HFF-Myc (cell line): Measurements from ENCODE around the gene PIBF1.

Experiments used
- DNase-seq: peaks from one replicate; pipeline ENCODE4 v3.0.0-alpha.2; 2011; ENCODE audit warnings: low read depth; ENCODE audit errors: extremely low read depth
- H3K4me3 ChIP-seq: replicated peaks from 2 replicates; pipeline ENCODE4 v1.5.1; 2011; ENCODE audit warnings: low read depth, mild to moderate bottlenecking, control low read depth, low read length
- TF ChIP-seq, protein P1 (sequence below): IDR thresholded peaks from 2 replicates; pipeline ENCODE4 v1.5.1; 2012; ENCODE audit warnings: mild to moderate bottlenecking, low read depth, low read length, control low read depth; ENCODE audit errors: missing control alignments

The PIBF1 gene, protein sequence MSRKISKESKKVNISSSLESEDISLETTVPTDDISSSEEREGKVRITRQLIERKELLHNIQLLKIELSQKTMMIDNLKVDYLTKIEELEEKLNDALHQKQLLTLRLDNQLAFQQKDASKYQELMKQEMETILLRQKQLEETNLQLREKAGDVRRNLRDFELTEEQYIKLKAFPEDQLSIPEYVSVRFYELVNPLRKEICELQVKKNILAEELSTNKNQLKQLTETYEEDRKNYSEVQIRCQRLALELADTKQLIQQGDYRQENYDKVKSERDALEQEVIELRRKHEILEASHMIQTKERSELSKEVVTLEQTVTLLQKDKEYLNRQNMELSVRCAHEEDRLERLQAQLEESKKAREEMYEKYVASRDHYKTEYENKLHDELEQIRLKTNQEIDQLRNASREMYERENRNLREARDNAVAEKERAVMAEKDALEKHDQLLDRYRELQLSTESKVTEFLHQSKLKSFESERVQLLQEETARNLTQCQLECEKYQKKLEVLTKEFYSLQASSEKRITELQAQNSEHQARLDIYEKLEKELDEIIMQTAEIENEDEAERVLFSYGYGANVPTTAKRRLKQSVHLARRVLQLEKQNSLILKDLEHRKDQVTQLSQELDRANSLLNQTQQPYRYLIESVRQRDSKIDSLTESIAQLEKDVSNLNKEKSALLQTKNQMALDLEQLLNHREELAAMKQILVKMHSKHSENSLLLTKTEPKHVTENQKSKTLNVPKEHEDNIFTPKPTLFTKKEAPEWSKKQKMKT

DNA sequence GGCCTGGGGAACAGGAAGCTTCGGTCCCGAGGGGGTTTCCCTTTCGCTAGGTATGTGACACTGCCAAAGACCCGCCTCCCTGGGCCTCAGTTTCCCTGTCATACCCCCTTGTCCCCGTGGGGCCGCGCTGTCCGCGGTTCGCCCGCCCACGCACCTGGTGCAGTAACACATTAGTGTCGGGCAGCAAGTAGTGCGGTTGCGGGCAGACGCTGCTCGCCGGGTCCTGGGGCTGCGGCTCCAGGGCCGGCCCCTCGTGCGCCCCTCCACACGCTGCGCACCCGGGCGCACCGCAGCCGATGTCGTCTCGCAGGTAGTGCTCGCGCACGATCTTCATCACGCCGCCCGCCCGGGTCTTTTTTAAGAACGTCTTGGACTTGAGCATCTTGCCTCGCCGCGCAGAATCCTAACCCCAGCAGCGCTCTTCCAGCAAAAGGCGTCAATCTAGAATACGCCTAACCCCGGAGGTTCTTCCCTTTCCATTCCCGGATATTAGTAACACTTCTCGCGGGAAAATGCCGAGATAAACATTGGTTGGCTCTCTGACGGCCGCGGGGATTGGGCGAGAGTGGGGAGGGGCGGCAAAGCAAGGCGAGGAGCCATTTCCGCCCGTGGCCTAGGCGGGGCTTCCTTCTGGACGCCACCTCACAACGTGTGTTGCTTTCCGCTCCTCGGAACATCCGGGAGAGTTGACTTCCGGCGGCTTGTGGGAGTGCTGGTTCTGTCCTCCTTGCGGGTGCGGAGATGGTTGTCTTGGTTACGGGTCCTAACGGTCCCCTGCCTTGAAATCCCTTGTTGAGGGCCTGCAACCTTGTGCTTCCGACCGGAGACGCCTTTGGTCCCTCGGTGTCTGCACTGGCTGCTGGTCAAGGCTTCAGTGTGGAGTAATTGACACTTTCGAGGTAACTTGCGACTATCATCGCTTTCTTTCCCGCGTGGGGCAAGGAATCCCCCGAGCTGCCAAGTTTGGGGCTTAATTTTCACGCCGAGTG is at the start of gene PIBF1, which contains the start of gene DIS3:
Gene PIBF1, plus strand, starts transcription at position 683 of the 989 bp plus-strand sequence. CDS start 1,337 bp downstream, outside the sequence.
Gene DIS3, minus strand, starts transcription at position 450 of the 989 bp plus-strand sequence. Its CDS starts 68 bp downstream, at position 382.
- peak; percentile 95 for DNase-seq
- TF ChIP-seq, protein P1, sequence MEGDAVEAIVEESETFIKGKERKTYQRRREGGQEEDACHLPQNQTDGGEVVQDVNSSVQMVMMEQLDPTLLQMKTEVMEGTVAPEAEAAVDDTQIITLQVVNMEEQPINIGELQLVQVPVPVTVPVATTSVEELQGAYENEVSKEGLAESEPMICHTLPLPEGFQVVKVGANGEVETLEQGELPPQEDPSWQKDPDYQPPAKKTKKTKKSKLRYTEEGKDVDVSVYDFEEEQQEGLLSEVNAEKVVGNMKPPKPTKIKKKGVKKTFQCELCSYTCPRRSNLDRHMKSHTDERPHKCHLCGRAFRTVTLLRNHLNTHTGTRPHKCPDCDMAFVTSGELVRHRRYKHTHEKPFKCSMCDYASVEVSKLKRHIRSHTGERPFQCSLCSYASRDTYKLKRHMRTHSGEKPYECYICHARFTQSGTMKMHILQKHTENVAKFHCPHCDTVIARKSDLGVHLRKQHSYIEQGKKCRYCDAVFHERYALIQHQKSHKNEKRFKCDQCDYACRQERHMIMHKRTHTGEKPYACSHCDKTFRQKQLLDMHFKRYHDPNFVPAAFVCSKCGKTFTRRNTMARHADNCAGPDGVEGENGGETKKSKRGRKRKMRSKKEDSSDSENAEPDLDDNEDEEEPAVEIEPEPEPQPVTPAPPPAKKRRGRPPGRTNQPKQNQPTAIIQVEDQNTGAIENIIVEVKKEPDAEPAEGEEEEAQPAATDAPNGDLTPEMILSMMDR, result no peak

DNA sequence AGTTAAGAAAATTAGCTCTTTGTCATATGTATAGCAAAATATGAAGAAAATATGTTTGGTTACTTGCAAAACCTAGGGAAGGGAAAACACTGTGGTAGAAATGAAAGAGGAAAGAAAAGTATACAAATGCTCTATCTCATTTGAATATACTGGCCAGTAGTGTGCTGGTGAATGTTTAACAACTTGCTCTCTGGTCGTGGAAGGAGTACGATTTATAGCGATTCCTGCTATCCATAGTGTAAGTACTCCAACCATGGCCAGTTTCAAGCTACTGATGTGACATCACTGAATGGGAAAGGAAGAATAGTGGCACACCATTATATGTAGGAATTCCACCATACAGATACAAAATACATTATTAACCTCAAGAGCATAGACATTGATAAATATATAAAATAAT is 44.9 kb upstream of the PIBF1 start:
- DNase-seq, result no peak
- TF ChIP-seq, protein P1, result no peak
- H3K4me3 ChIP-seq, result no peak overlapping the region

More for the DNA sequence above, at the start of gene PIBF1, which contains the start of gene DIS3:
- peak within 1 kb of the TSS; percentile 79 for H3K4me3 ChIP-seq

DNA sequence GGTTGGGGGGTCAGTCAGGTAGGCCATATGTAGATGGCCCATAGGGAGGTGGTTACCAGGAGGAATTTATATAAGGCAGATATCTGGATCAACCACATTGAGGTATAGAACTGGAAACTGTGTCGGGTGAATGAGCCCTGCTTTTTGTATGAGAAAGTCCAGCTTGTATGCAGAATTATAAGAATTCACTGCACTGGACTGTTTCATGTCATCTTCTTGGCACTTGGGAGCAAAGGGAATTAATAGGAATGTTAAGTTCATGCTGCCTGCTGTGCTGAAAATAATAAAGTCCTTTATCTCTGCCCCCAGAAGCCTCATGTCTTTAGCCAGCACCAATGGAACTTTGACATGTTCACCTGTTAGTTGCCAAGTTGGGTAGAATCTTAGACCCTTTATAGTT is 41.9 kb upstream of the PIBF1 start:
- TF ChIP-seq, protein P1, result no peak
- H3K4me3 ChIP-seq, result no peak overlapping the region
- no peak for DNase-seq

DNA sequence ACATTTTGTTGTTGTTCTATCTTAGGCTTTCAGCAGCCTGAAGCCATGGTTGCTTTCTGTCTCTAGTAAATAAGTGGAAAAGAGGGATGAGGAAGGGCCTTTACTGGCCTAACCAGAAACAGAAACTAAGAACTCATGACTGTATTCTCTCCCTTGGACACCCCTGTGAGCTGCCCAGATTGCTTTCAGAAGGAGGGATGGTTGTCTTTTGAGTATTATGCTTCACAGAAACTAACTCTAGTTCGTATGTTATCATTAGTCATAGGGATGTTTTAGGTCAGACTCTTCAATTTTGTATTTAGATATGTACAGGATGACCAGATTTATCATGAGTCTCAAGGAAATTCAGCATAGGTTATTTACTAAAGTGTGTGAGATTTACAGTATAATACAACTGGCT is 36.7 kb upstream of the PIBF1 start:
- no peak overlapping the region for H3K4me3 ChIP-seq
- TF ChIP-seq, protein P1, result no peak
- no peak for DNase-seq

DNA sequence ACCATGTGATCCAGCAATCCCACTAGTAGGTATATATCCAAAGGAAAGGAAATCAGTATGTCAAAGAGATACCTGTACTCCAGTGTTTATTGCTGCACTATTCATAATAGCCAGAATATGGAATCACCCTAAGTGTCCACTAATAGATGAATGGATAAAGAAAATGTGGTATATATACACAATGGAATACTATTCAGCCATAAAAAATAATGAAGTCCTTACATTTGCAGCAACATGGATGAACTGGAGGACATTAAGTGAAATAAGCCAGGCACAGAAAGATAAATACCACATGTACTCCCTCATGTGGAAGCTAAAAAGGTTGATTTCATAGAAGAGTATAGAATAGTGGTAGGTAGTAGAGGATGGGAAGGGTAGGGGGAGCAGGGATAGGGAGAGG is 30.7 kb upstream of the PIBF1 start:
- no peak overlapping the region for H3K4me3 ChIP-seq
- no peak for DNase-seq

More for the DNA sequence above, 30.7 kb upstream of the PIBF1 start:
- TF ChIP-seq, protein P1, result no peak
